HG03139 (cell line): ENCODE data around the gene USP26.
"Not testable (repeated sequence)": the region's sequence is repeated elsewhere in the genome, so short reads cannot be mapped to it uniquely, and the experiment has no call there.

Experiments used
- ATAC-seq: cut with Tn5 transposase; IDR thresholded peaks from one replicate; pipeline ENCODE4 v1.9.1; 2021; ENCODE audit not compliant: unreplicated experiment

The USP26 gene

GRCh38 chrX:133097031-133097430, at the start of gene USP26:
Gene USP26 (minus strand): TSS chrX:133097109. CDS start chrX:133028220, 68,889 bp downstream.
- ATAC-seq = no peak

GRCh38 chrX:133134282-133134681, 37.4 kb upstream of the USP26 start:
- no peak for ATAC-seq

GRCh38 chrX:133120406-133120805, 23.5 kb upstream of the USP26 start:
- no peak for ATAC-seq

GRCh38 chrX:133094098-133094731, 2.7 kb downstream of the USP26 start:
- no peak for ATAC-seq

GRCh38 chrX:133090236-133090809, 6.6 kb downstream of the USP26 start:
- ATAC-seq = no peak

GRCh38 chrX:133089411-133089810, 7.5 kb downstream of the USP26 start:
- ATAC-seq = no peak

- ATAC-seq = no peak
These were observed 11.1 kb downstream of the USP26 start for GRCh38 chrX:133085785-133086184.

- ATAC-seq = not testable (repeated sequence)
These were observed 11.9 kb downstream of the USP26 start for GRCh38 chrX:133085056-133085455.

- no peak for ATAC-seq
These were observed 13.0 kb downstream of the USP26 start for GRCh38 chrX:133083899-133084298.

GRCh38 chrX:133081990-133082389, 14.9 kb downstream of the USP26 start:
- ATAC-seq = no peak

- not testable (repeated sequence) for ATAC-seq
These were observed 19.1 kb downstream of the USP26 start for GRCh38 chrX:133077856-133078255.

- no peak for ATAC-seq
These were observed 24.3 kb downstream of the USP26 start for GRCh38 chrX:133072566-133072965.

GRCh38 chrX:133068461-133068860, 28.4 kb downstream of the USP26 start:
- ATAC-seq = no peak

GRCh38 chrX:133056341-133056740, 40.6 kb downstream of the USP26 start:
- no peak for ATAC-seq

GRCh38 chrX:133054761-133055405, 42.0 kb downstream of the USP26 start:
- ATAC-seq = no peak

GRCh38 chrX:133053861-133054598, 42.9 kb downstream of the USP26 start:
- no peak for ATAC-seq

GRCh38 chrX:133048751-133049150, 48.2 kb downstream of the USP26 start:
- no peak for ATAC-seq

GRCh38 chrX:133046601-133047000, 50.3 kb downstream of the USP26 start:
- ATAC-seq = no peak

GRCh38 chrX:133045986-133046385, 50.9 kb downstream of the USP26 start:
- ATAC-seq = no peak

GRCh38 chrX:133044145-133044786, 52.6 kb downstream of the USP26 start:
- ATAC-seq = not testable (repeated sequence)

GRCh38 chrX:133042260-133042659, 54.6 kb downstream of the USP26 start:
- ATAC-seq = no peak
